CD8-positive, alpha-beta memory T cell (primary cell): ENCODE measurements around the gene ELK4. TPM values are rescaled to one million over a fixed set of nuclear protein-coding genes. Genes with fewer than 3 reads are reported as not detected.

ENCODE experiments used
- CTCF ChIA-PET: fragments of 350-600 bp; sonication (Branson Sonifier 250); formaldehyde crosslinking; loops from one replicate; lab custom pipeline; 2021; ENCODE audit warnings: antibody characterized with exemption; lab: Charles Lee
- POLR2A ChIA-PET: fragments of 350-600 bp; sonication (Branson Sonifier 250); formaldehyde crosslinking; loops from one replicate; lab custom pipeline; 2021; ENCODE audit warnings: antibody characterized with exemption; lab: Charles Lee
- DNase-seq, 5 donors: peaks; one replicate each; pipeline versions ENCODE4 v3.0.0 to v3.0.0-alpha.2; 2020 to 2022; ENCODE audit warnings: mixed read lengths in 1 of 5
- H3K27ac ChIP-seq: one replicate; pipeline ENCODE4 v1.7.0; 2013; ENCODE audit warnings: low read depth, mild to moderate bottlenecking, low read length, moderate library complexity
- H3K27me3 ChIP-seq: 2 replicates; pipeline ENCODE4 v1.7.0; 2013; ENCODE audit warnings: low read length, mild to moderate bottlenecking; ENCODE audit not compliant: insufficient read depth, poor library complexity, severe bottlenecking
- H3K36me3 ChIP-seq: 2 replicates; pipeline ENCODE4 v1.7.0; 2013; ENCODE audit warnings: mild to moderate bottlenecking, low read length, moderate library complexity; ENCODE audit not compliant: insufficient read depth
- H3K4me1 ChIP-seq: 2 replicates; pipeline ENCODE4 v1.7.0; 2013; ENCODE audit warnings: mild to moderate bottlenecking, low read length, moderate library complexity; ENCODE audit not compliant: insufficient read depth
- H3K4me3 ChIP-seq: 2 replicates; pipeline ENCODE4 v1.7.0; 2013; ENCODE audit warnings: mild to moderate bottlenecking, low read length
- H3K9me3 ChIP-seq: 2 replicates; pipeline ENCODE4 v1.7.0; 2013; ENCODE audit warnings: mild to moderate bottlenecking, low read length
- H3K27ac Mint-ChIP-seq, 8 donors: one replicate each; pipeline ENCODE4 v1.8.0; 2020 to 2021; ENCODE audit warnings: mixed read lengths in 8 of 8, mild to moderate bottlenecking in 6 of 8, inconsistent platforms in 3 of 8, moderate library complexity in 3 of 8
- H3K27me3 Mint-ChIP-seq, 2 donors: one replicate each; pipeline ENCODE4 v1.8.0; 2020 to 2021; ENCODE audit warnings: mixed read lengths in 2 of 2, mild to moderate bottlenecking in 1 of 2, moderate library complexity in 1 of 2
- H3K36me3 Mint-ChIP-seq, 3 donors: one replicate each; pipeline ENCODE4 v1.8.0; 2020 to 2021; ENCODE audit warnings: mixed read lengths in 3 of 3, inconsistent platforms in 1 of 3, mild to moderate bottlenecking in 1 of 3
- H3K4me1 Mint-ChIP-seq, 3 donors: one replicate each; pipeline ENCODE4 v1.8.0; 2020 to 2021; ENCODE audit warnings: mixed read lengths in 3 of 3, inconsistent platforms in 1 of 3, mild to moderate bottlenecking in 1 of 3
- H3K4me3 Mint-ChIP-seq, 7 donors: one replicate each; pipeline ENCODE4 v1.8.0; 2020 to 2021; ENCODE audit warnings: mixed read lengths in 7 of 7, mild to moderate bottlenecking in 6 of 7, moderate library complexity in 4 of 7, inconsistent platforms in 2 of 7
- H3K9me3 Mint-ChIP-seq, 5 donors: one replicate each; pipeline ENCODE4 v1.8.0; 2020 to 2022; ENCODE audit warnings: mixed read lengths in 5 of 5, mild to moderate bottlenecking in 3 of 5, moderate library complexity in 2 of 5, inconsistent platforms in 1 of 5
- polyA plus RNA-seq: library from polyadenylated mRNA; unstranded; fragments of 300-500 nt; fragmentation: Illumina TruSeq; gene quantifications from one replicate; pipeline ENCODE4 v1.2.3, GENCODE V29; 2021
- total RNA-seq, 2 experiments: library from RNA; stranded (reverse); gene quantifications; one replicate each; pipeline ENCODE4 v1.2.3, GENCODE V29; 2021

The ELK4 gene
- total and polyA plus RNA-seq, 3 experiments from 2014 or later, result 6.1 to 88.7 (median 83.3) TPM

DNA sequence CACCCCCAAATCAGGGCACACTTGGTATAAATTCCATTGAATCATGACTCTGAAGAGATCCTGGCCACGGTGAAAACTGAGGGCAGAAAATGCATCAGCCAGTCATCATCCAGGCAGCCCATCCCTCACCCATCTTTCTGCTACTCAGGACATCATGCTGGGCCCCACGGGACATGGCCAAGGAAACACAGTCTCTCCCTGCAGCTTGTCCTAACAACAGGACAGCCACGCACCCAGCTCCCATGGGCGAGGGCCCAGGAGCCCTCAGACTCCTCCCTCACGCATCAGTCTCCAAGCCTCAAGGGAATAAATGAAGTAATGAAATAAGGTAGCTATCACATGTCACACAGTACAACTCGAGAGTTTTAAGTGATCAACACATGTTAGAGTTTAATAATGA lies 37.8 kb downstream of the ELK4 start:
- Mint-ChIP-seq H3K27me3 (no peaks in the 10 kb centered on the region), H3K4me1 (peaks cover 17 to 31% (median 29%) of the 10 kb centered on the region in 3 donors), H3K36me3 (peaks cover 0 to 22% (median 8%) of the 10 kb centered on the region in 3 donors), H3K4me3 (peak overlapping the region in 4 of 7 donors; percentile 24 to 82 (median 55)), H3K9me3 (no peaks in the 10 kb centered on the region), H3K27ac (peak overlapping the region; percentile 2 to 93 (median 81))
- Histone ChIP-seq H3K36me3 (no peaks in the 10 kb centered on the region), H3K9me3 (no peaks in the 10 kb centered on the region), H3K27ac (peak overlapping the region; percentile 41), H3K4me3 (no peak overlapping the region), H3K4me1 (peaks cover 37% of the 10 kb centered on the region), H3K27me3 (no peaks in the 10 kb centered on the region)
- POLR2A ChIA-PET, result interaction anchor here (3.8 kb wide), 1 partner anchor 38 kb away, joined by 67 read pairs; the partner anchor contains the start of gene ELK4
- CTCF ChIA-PET, result interaction anchor here (1.3 to 9.7 kb wide), 4 partner anchors 35 to 65 kb away, joined by 3 to 349 read pairs (median 20); partner anchors contain the start of gene ELK4
- DNase-seq, result no peak

DNA sequence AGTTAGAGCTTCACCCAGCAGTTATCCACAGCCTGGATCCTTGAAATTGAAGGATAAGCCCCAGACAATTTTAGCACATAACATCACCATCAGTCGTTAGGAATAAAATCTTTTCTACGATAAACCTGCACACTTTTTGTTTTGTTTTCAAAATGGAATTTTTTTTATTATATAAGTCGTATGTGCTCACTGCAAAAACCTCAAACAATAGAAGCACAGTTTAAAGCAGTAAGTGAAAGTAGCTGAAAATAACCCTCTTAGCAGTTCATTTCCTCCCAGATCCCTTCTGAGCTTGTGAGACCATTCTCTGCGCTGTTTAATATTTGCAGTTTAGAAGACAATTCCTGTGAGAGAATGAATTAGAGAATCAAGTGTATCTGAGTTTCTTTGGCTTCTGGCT lies 38.3 kb downstream of the ELK4 start:
- Mint-ChIP-seq H3K9me3 (no peaks in the 10 kb centered on the region), H3K27ac (peak overlapping the region; percentile 2 to 93 (median 75)), H3K4me3 (peak overlapping the region; percentile 46 to 82 (median 52)), H3K4me1 (peaks cover 17 to 31% (median 29%) of the 10 kb centered on the region in 3 donors), H3K27me3 (no peaks in the 10 kb centered on the region), H3K36me3 (peaks cover 0 to 19% (median 6%) of the 10 kb centered on the region in 3 donors)
- Histone ChIP-seq H3K4me1 (peaks cover 37% of the 10 kb centered on the region), H3K27me3 (no peaks in the 10 kb centered on the region), H3K4me3 (peak overlapping the region; percentile 50), H3K27ac (peak overlapping the region; percentile 41), H3K36me3 (no peaks in the 10 kb centered on the region), H3K9me3 (no peaks in the 10 kb centered on the region)
- POLR2A ChIA-PET, result interaction anchor here (3.8 kb wide), 1 partner anchor 38 kb away, joined by 67 read pairs; the partner anchor contains the start of gene ELK4
- peak in 2 of 5 donors; percentile 32 to 64 for DNase-seq
- CTCF ChIA-PET, result interaction anchor here (1.3 to 9.7 kb wide), 4 partner anchors 36 to 65 kb away, joined by 3 to 349 read pairs (median 20); partner anchors contain the start of gene ELK4

DNA sequence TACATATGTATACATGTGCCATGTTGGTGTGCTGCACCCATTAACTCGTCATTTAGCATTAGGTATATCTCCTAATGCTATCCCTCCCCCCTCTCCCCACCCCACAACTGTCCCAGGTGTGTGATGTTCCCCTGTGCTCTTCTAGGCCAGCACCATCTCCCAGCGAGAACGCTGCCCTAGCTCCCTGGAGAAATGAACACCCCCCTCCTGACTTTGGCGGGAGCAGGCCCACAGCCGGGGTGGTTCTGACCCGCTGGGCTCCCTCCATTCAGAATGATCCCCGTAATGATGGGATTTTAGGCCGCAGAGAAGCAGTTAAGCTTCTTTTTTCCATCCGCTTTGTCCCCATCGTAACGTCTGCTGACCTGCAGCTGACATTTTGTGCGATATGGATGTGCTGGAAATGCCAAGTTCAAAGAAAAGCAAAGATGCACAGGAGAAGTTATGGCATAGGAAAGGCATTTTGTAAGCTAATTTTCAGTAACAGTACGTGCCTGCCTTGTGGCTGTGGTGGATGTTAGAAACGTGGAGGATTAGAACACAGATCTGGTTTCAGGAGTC lies 39.3 kb downstream of the ELK4 start:
- Histone ChIP-seq H3K27me3 (no peaks in the 10 kb centered on the region), H3K4me1 (peaks cover 37% of the 10 kb centered on the region), H3K9me3 (no peaks in the 10 kb centered on the region), H3K36me3 (no peaks in the 10 kb centered on the region), H3K4me3 (peak overlapping the region; percentile 25), H3K27ac (peak overlapping the region; percentile 26)
- H3K36me3 Mint-ChIP-seq, result peaks cover 0 to 10% (median 1%) of the 10 kb centered on the region in 3 donors
- peak overlapping the region in 6 of 8 donors; percentile 68 to 90 (median 79) for H3K27ac Mint-ChIP-seq
- no peaks in the 10 kb centered on the region for H3K9me3 Mint-ChIP-seq
- H3K4me1 Mint-ChIP-seq, result peaks cover 17 to 30% (median 29%) of the 10 kb centered on the region in 3 donors
- DNase-seq, result no peak
- no peaks in the 10 kb centered on the region for H3K27me3 Mint-ChIP-seq
- ChIA-PET POLR2A (interaction anchor here (1.2 to 3.8 kb wide), 3 partner anchors 39 to 183 kb away, joined by 3 to 67 read pairs (median 3); partner anchors contain the start of genes ELK4 and RAB29), CTCF (interaction anchor here (0.9 to 9.7 kb wide), 36 partner anchors 9 to 385 kb away, joined by 3 to 349 read pairs (median 4); partner anchors contain the start of genes ELK4, PM20D1 and SLC45A3)
- H3K4me3 Mint-ChIP-seq, result peak overlapping the region in 6 of 7 donors; percentile 38 to 89 (median 54)

DNA sequence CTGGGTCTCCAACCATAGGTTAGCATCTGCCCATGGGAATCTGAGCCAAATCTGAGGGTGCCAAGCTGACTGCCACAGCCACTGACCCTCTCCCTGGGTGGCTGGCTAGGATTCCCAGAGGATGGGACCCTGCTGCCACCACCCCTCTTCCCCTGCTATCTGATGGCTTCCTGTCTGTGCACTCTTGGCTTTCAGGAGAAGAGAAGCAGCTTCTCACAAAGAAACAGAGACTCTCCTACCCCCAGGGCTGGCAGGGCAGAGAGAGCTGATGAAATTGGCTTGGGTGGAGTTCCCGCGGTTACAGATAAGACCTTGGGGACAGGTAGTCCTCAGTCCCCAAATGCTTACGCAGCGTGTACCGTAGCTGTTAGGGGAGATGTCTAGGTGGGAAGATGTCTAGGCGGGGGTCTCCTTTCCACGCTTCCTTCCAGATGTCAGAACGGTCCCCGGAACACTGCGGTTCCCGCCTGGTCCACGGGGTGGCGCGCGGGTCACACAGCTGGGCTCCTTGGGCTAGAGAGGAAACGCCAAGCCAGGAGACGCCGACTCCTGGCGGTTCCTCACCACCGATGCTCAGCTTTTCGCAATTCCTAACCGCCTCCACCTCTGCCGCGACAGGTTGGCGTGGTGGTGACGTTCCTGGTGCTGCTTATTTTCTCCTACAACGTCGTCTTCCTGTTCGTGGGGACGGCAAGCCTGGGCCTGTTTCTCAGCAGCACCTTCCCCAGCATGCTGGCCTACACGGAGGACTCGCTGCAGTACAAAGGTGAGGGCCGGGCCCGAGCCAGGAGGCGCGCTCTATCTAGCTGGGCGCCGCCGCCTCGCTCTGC lies 40.1 kb downstream of the ELK4 start:
- CTCF ChIA-PET, result interaction anchor here (0.7 to 9.7 kb wide), 49 partner anchors 8 to 385 kb away, joined by 3 to 349 read pairs (median 4); partner anchors contain the start of genes ELK4, PM20D1 and SLC45A3
- H3K4me3 ChIP-seq, result peak overlapping the region; percentile 68

DNA sequence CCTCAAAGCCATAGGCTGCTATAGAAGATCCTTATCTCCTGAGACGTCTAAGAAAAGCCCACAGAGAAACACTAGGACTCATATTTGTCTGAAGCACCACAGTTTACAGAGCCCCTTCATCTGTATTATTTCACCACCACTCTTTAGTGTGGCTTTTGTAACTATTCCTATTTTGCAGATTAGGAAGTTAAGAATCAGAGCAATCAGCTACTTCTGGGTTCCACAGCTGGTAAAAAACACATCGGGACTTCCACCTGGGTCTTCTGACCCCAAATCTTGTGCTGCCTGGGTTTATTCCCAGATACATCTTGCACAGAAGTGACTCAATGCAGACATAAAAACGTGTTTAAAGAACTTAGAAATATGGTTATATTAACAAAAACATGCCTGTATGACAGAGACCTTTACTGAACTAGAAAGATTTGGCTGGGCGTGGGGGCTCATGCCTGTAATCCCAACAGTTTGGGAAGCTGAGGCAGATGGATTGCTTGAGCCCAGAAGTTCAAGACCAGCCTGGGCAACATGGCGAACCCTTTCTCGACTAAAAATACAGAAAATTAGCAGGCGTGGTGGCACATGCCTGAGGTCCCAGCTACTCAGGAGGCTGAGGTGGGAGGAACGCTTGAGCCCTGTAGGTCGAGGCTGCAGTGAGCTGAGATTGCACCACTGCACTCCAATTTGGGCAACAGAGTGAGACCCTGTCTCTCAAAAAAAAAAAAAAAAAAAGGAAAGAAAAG lies 40.9 kb downstream of the ELK4 start:
- H3K27ac ChIP-seq, result no peak overlapping the region
- Mint-ChIP-seq H3K9me3 (no peaks in the 10 kb centered on the region), H3K27me3 (no peaks in the 10 kb centered on the region), H3K4me3 (peak overlapping the region in 3 of 7 donors; percentile 17 to 89 (median 46)), H3K4me1 (peaks cover 17 to 29% (median 28%) of the 10 kb centered on the region in 3 donors), H3K27ac (peak overlapping the region in 5 of 8 donors; percentile 2 to 76 (median 47)), H3K36me3 (peaks cover 0 to 2% (median 0%) of the 10 kb centered on the region in 3 donors)
- no peaks in the 10 kb centered on the region for H3K36me3 ChIP-seq
- H3K27me3 ChIP-seq, result no peaks in the 10 kb centered on the region
- DNase-seq, result no peak
- no peak overlapping the region for H3K4me3 ChIP-seq
- CTCF ChIA-PET, result interaction anchor here (0.7 to 9.7 kb wide), 42 partner anchors 7 to 386 kb away, joined by 3 to 349 read pairs (median 4); partner anchors contain the start of genes ELK4 and SLC45A3
- no peaks in the 10 kb centered on the region for H3K9me3 ChIP-seq
- POLR2A ChIA-PET, result interaction anchor here (1.3 to 3.8 kb wide), 3 partner anchors 41 to 67 kb away, joined by 3 to 67 read pairs (median 9); partner anchors contain the start of gene ELK4
- H3K4me1 ChIP-seq, result peaks cover 37% of the 10 kb centered on the region

More for the DNA sequence above, 40.1 kb downstream of the ELK4 start:
- H3K4me1 ChIP-seq, result peaks cover 37% of the 10 kb centered on the region
- H3K9me3 ChIP-seq, result no peaks in the 10 kb centered on the region
- POLR2A ChIA-PET, result interaction anchor here (0.8 to 3.8 kb wide), 5 partner anchors 9 to 184 kb away, joined by 3 to 67 read pairs (median 3); partner anchors contain the start of genes ELK4 and RAB29
- Mint-ChIP-seq H3K36me3 (peaks cover 0 to 5% (median 1%) of the 10 kb centered on the region in 3 donors), H3K27ac (peak overlapping the region; percentile 33 to 93 (median 90)), H3K4me3 (peak overlapping the region; percentile 86 to 94 (median 89)), H3K27me3 (no peaks in the 10 kb centered on the region), H3K4me1 (peaks cover 17 to 30% (median 29%) of the 10 kb centered on the region in 3 donors), H3K9me3 (no peaks in the 10 kb centered on the region)
- H3K27ac ChIP-seq, result peak overlapping the region; percentile 26
- no peaks in the 10 kb centered on the region for H3K27me3 ChIP-seq
- no peaks in the 10 kb centered on the region for H3K36me3 ChIP-seq
- DNase-seq, result peak; percentile 82 to 91 (median 85)

DNA sequence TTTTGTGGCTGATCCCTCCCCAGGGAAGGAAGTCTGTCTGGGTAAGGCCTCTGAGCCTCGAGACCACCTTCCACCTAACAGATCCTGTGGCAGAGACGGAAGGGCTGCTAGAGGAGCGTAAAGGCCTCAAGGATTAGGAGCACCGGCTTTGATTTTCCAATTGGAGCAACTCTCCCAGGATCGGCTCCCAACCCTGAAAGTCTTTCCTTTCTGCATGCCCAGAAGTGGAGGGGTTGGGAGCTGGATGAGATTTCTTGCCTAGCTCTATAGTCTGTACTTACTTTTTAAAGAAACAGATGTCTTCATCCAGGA lies 41.4 kb downstream of the ELK4 start:
- H3K27ac ChIP-seq, result no peak overlapping the region
- Mint-ChIP-seq H3K27ac (peak overlapping the region in 5 of 8 donors; percentile 5 to 76 (median 72)), H3K4me1 (peaks cover 17 to 29% (median 26%) of the 10 kb centered on the region in 3 donors), H3K27me3 (no peaks in the 10 kb centered on the region), H3K4me3 (peak overlapping the region in 1 of 7 donors; percentile 50), H3K36me3 (peaks cover 0 to 2% (median 0%) of the 10 kb centered on the region in 3 donors), H3K9me3 (no peaks in the 10 kb centered on the region)
- ChIA-PET CTCF (interaction anchor here (0.9 to 9.7 kb wide), 7 partner anchors 16 to 387 kb away, joined by 3 to 349 read pairs (median 11); partner anchors contain the start of gene ELK4), POLR2A (interaction anchor here (1.9 kb wide), 1 partner anchor 67 kb away, joined by 9 read pairs; no protein-coding TSS in a partner anchor)
- no peaks in the 10 kb centered on the region for H3K36me3 ChIP-seq
- no peak overlapping the region for H3K4me3 ChIP-seq
- peaks cover 37% of the 10 kb centered on the region for H3K4me1 ChIP-seq
- no peak for DNase-seq
- no peaks in the 10 kb centered on the region for H3K27me3 ChIP-seq
- H3K9me3 ChIP-seq, result no peaks in the 10 kb centered on the region
